HG03103 (cell line): ENCODE data around the gene GPS1.
A peak's percentile ranks its signal among the peaks of the same experiment; 100 is the strongest.
"Not testable (repeated sequence)": the region's sequence is repeated elsewhere in the genome, so short reads cannot be mapped to it uniquely, and the experiment has no call there.

Experiments
- ATAC-seq: cut with Tn5 transposase; IDR thresholded peaks from one replicate; pipeline ENCODE4 v1.9.1; 2021; ENCODE audit warnings: low read depth; ENCODE audit not compliant: unreplicated experiment

Gene GPS1

GRCh38 chr17:82025401-82026107 is 26.1 kb upstream of the GPS1 start:
- ATAC-seq, result no peak

- no peak for ATAC-seq
These were observed 23.5 kb upstream of the GPS1 start for GRCh38 chr17:82028246-82028645.

- ATAC-seq, result no peak
These were observed 22.7 kb upstream of the GPS1 start for GRCh38 chr17:82028966-82029365.

- no peak for ATAC-seq
These were observed 22.3 kb upstream of the GPS1 start for GRCh38 chr17:82029391-82029790.

GRCh38 chr17:82029990-82030469 is 21.7 kb upstream of the GPS1 start:
- ATAC-seq, result no peak

- no peak for ATAC-seq
These were observed 21.0 kb upstream of the GPS1 start for GRCh38 chr17:82030470-82031302.

- ATAC-seq, result no peak
These were observed 20.3 kb upstream of the GPS1 start, which contains the start of gene RAC3 for GRCh38 chr17:82031303-82031884. Gene RAC3 (plus strand): TSS chr17:82031678. CDS start chr17:82031762, 84 bp downstream.

GRCh38 chr17:82031885-82032627 is 19.6 kb upstream of the GPS1 start:
- ATAC-seq, result no peak

GRCh38 chr17:82033359-82034085 is 18.2 kb upstream of the GPS1 start:
- ATAC-seq, result no peak

- ATAC-seq, result no peak
These were observed 17.2 kb upstream of the GPS1 start for GRCh38 chr17:82034371-82035011.

GRCh38 chr17:82035488-82035887 is 16.2 kb upstream of the GPS1 start:
- no peak for ATAC-seq

GRCh38 chr17:82035956-82036633 is 15.6 kb upstream of the GPS1 start:
- no peak for ATAC-seq

- peak; percentile 6 for ATAC-seq
These were observed 15.0 kb upstream of the GPS1 start for GRCh38 chr17:82036634-82037091.

- peak; percentile 74 for ATAC-seq
These were observed 14.4 kb upstream of the GPS1 start, which contains the start of gene DCXR for GRCh38 chr17:82037092-82037888. Gene DCXR (minus strand): TSS chr17:82037697. CDS start chr17:82037682, 15 bp downstream.

GRCh38 chr17:82037889-82038195 is 13.9 kb upstream of the GPS1 start:
- no peak for ATAC-seq

GRCh38 chr17:82038796-82039409 is 12.8 kb upstream of the GPS1 start:
- not testable (repeated sequence) for ATAC-seq

GRCh38 chr17:82039695-82040299 is 11.9 kb upstream of the GPS1 start:
- ATAC-seq, result no peak
